ENCODE results near the gene UBAP2L. TPM values are rescaled to one million over a fixed set of nuclear protein-coding genes. Genes with fewer than 3 reads are reported as not detected.

UBAP2L gene
- total and polyA plus RNA-seq, 9 of the 15 experiments (the other 6 are each of a cell fraction or from before 2014, with no cell fraction given), result 75.0 to 245 (median 119) TPM

GRCh38 chr1:154220071-154220969, at the start of gene UBAP2L (continued):
- TF ChIP-seq MTF1 (CRISPR knock-in tag; IDR thresholded peaks at IDR 0.05; ENCODE audit: borderline replicate concordance) (no peak), ZNF133 (CRISPR knock-in tag; IDR thresholded peaks at IDR 0.05) (no peak), MAFF (IDR thresholded peaks at IDR 0.05; ENCODE audit: low read length) (no peak), ZNF551 (CRISPR knock-in tag; IDR thresholded peaks at IDR 0.05) (no peak), FOXA3 (CRISPR knock-in tag; conservative IDR thresholded peaks at IDR 0.05 in 1 of 2, IDR thresholded peaks at IDR 0.05 in 1 of 2) (no peak), FOSL1 (tag; conservative IDR thresholded peaks at IDR 0.05) (peak; percentile 58; the same call in 1 of the 2 replicates), PHF8 (IDR thresholded peaks at IDR 0.05; ENCODE audit: borderline replicate concordance, low read length) (peak; percentile 85), E2F6 (IDR thresholded peaks at IDR 0.05; ENCODE audit: borderline replicate concordance in 1 of 2, extremely low read depth in 1 of 2, insufficient read depth in 1 of 2, insufficient read length in 1 of 2, low read depth in 1 of 2, low read length in 1 of 2, poor library complexity in 1 of 2, severe bottlenecking in 1 of 2) (peak; percentile 90 to 94), KLF16 (IDR thresholded peaks at IDR 0.05) (no peak), EZH2 (IDR thresholded peaks at IDR 0.05; ENCODE audit: borderline replicate concordance, low read depth, low read length) (no peak), RBM22 (IDR thresholded peaks at IDR 0.05; ENCODE audit: low read depth, low read length, poor library complexity, severe bottlenecking) (no peak), STAT6 (CRISPR knock-in tag; IDR thresholded peaks at IDR 0.05) (peak; percentile 67; the same call in 1 of the 2 replicates), ZNF134 (CRISPR knock-in tag; conservative IDR thresholded peaks at IDR 0.05) (no peak), ZNF639 (CRISPR knock-in tag; conservative IDR thresholded peaks at IDR 0.05 in 1 of 2, IDR thresholded peaks at IDR 0.05 in 1 of 2) (peak in 1 of 2 experiments; percentile 82; a peak in 2 of 4 replicates), ZNF398 (CRISPR knock-in tag; IDR thresholded peaks at IDR 0.05) (no peak), HES1 (IDR thresholded peaks at IDR 0.05; ENCODE audit: low read depth) (peak; percentile 81; the same call in 1 of the 2 replicates), HEY1 (CRISPR knock-in tag; IDR thresholded peaks at IDR 0.05; ENCODE audit: borderline replicate concordance) (no peak), HLTF (IDR thresholded peaks at IDR 0.05) (peak; percentile 73)
